KMS-11 (cell line): ENCODE results near the gene PDE11A.

Experiments
- H2AFZ ChIP-seq: fragments of 200-600 bp; sonication (generic); 2 replicates; pipeline ENCODE4 v1.6.1; 2016; ENCODE audit warnings: antibody characterized with exemption, mixed run types, low read depth
- H3K27ac ChIP-seq: fragments of 200-600 bp; sonication (generic); 2 replicates; pipeline ENCODE4 v1.6.1; 2016; ENCODE audit warnings: mild to moderate bottlenecking, mixed run types
- H3K27me3 ChIP-seq: fragments of 200-600 bp; sonication (generic); 2 replicates; pipeline ENCODE4 v1.6.1; 2017; ENCODE audit warnings: mild to moderate bottlenecking, low read depth, mixed run types, moderate library complexity; ENCODE audit not compliant: insufficient read depth
- H3K36me3 ChIP-seq: fragments of 200-600 bp; sonication (generic); 2 replicates; pipeline ENCODE4 v1.6.1; 2017; ENCODE audit warnings: mild to moderate bottlenecking, mixed run types; ENCODE audit not compliant: insufficient read depth
- H3K4me1 ChIP-seq: fragments of 200-600 bp; sonication (generic); 2 replicates; pipeline ENCODE4 v1.6.1; 2016; ENCODE audit warnings: mild to moderate bottlenecking, low read depth, mixed run types; ENCODE audit not compliant: poor library complexity, severe bottlenecking
- H3K4me2 ChIP-seq: fragments of 200-600 bp; sonication (generic); 2 replicates; pipeline ENCODE4 v1.7.0; 2016; ENCODE audit warnings: mild to moderate bottlenecking, mixed run types
- H3K4me3 ChIP-seq: fragments of 200-600 bp; sonication (generic); IDR thresholded peaks from 2 replicates; pipeline ENCODE4 v1.6.1; 2017; ENCODE audit warnings: low read depth, low read length, mixed read lengths; ENCODE audit not compliant: insufficient read depth
- H3K79me2 ChIP-seq: fragments of 200-600 bp; sonication (generic); 2 replicates; pipeline ENCODE4 v1.6.1; 2016; ENCODE audit warnings: low read depth, mixed run types; ENCODE audit not compliant: insufficient read depth
- H3K9ac ChIP-seq: fragments of 200-600 bp; sonication (generic); 2 replicates; pipeline ENCODE4 v1.6.1; 2016; ENCODE audit warnings: mild to moderate bottlenecking, mixed run types
- H4K20me1 ChIP-seq: fragments of 200-600 bp; sonication (generic); 2 replicates; pipeline ENCODE4 v1.6.1; 2016; ENCODE audit warnings: mild to moderate bottlenecking, mixed run types; ENCODE audit not compliant: insufficient read depth
- CTCF ChIP-seq: fragments of 200-600 bp; sonication (generic); conservative IDR thresholded peaks from 2 replicates; pipeline ENCODE4 v1.6.1; 2017; ENCODE audit warnings: low read depth, mild to moderate bottlenecking, antibody characterized with exemption, low read length, moderate library complexity, mixed read lengths

PDE11A gene

GRCh38 chr2:177721087-177721486, 351.5 kb downstream of the PDE11A start:
- TF ChIP-seq CTCF, result no peak

DNA sequence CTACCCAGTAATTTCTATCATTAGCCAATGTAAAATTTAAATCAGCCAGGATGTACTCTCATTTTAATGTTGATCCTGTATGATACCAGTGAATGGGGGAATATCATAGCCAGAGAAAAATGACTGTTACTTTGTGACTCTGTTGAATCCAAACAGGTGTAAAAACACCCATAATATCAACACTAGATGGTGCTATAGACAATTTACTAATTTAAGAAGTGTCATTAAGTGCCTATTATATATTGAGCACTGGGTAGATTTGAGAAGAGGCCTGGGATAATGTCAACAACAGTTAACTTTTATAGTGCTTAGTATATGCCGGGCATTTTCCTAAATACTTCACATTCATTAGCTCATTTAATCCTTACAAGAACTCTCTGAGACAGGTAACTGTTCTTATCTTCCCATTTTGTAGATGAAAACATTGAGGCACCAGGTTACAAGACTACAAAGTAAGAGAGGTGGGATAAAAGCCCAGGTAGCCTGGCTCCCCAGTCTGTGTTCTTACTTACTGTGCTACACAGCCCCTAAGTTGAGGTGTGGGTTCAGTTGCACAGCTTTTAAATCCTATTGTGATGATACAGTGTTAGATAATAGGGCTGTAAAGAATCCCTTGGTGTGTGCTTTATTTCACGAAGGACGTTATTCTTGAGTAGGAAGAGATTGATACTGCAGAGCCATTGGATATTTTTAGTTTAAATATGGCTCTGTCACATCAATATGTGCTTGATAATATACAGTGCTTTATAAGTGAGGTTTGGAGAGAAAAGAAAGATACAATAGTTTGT, 354.6 kb downstream of the PDE11A start:
- peak; percentile 72 for TF ChIP-seq CTCF
- no peaks in the 10 kb centered on the region for H3K4me1 ChIP-seq

More at GRCh38 chr2:177721087-177721486, 351.5 kb downstream of the PDE11A start:
- Histone ChIP-seq H3K4me3 (no peak overlapping the region), H3K9ac (no peak overlapping the region), H3K4me1 (no peaks in the 10 kb centered on the region), H3K4me2 (no peak overlapping the region), H4K20me1 (no peaks in the 10 kb centered on the region), H3K36me3 (no peaks in the 10 kb centered on the region), H3K79me2 (no peaks in the 10 kb centered on the region), H3K27me3 (no peaks in the 10 kb centered on the region), H2AFZ (no peak overlapping the region), H3K27ac (no peak overlapping the region)

GRCh38 chr2:177716484-177716883, 356.1 kb downstream of the PDE11A start:
- no peaks in the 10 kb centered on the region for H3K27me3 ChIP-seq
- H2AFZ ChIP-seq, result no peak overlapping the region
- H3K4me1 ChIP-seq, result no peaks in the 10 kb centered on the region
- H3K4me2 ChIP-seq, result no peak overlapping the region
- no peak for TF ChIP-seq CTCF
- no peaks in the 10 kb centered on the region for H4K20me1 ChIP-seq
- no peak overlapping the region for H3K4me3 ChIP-seq
- no peak overlapping the region for H3K9ac ChIP-seq
- H3K79me2 ChIP-seq, result no peaks in the 10 kb centered on the region
- H3K27ac ChIP-seq, result no peak overlapping the region
- H3K36me3 ChIP-seq, result no peaks in the 10 kb centered on the region

More for the DNA sequence above, 354.6 kb downstream of the PDE11A start:
- H3K4me3 ChIP-seq, result no peak overlapping the region
- no peak overlapping the region for H3K9ac ChIP-seq
- no peaks in the 10 kb centered on the region for H3K36me3 ChIP-seq
- no peaks in the 10 kb centered on the region for H3K79me2 ChIP-seq
- no peak overlapping the region for H3K4me2 ChIP-seq
- H4K20me1 ChIP-seq, result no peaks in the 10 kb centered on the region
- H3K27ac ChIP-seq, result no peak overlapping the region
- H3K27me3 ChIP-seq, result no peaks in the 10 kb centered on the region
- no peak overlapping the region for H2AFZ ChIP-seq

GRCh38 chr2:177715771-177716170, 356.8 kb downstream of the PDE11A start:
- H3K27me3 ChIP-seq, result no peaks in the 10 kb centered on the region
- no peaks in the 10 kb centered on the region for H3K36me3 ChIP-seq
- no peak overlapping the region for H3K27ac ChIP-seq
- no peak overlapping the region for H2AFZ ChIP-seq
- H3K9ac ChIP-seq, result no peak overlapping the region
- no peaks in the 10 kb centered on the region for H3K79me2 ChIP-seq
- H3K4me2 ChIP-seq, result no peak overlapping the region
- H3K4me1 ChIP-seq, result no peaks in the 10 kb centered on the region
- no peaks in the 10 kb centered on the region for H4K20me1 ChIP-seq
- H3K4me3 ChIP-seq, result no peak overlapping the region
- no peak for TF ChIP-seq CTCF
